H1 (cell line): ENCODE data around the gene FANCL. TPM values are rescaled to one million over a fixed set of nuclear protein-coding genes. Genes with fewer than 3 reads are reported as not detected.

Source experiments
- CTCF ChIA-PET: fragments of 300-600 bp; sonication (Branson Sonifier 250); formaldehyde crosslinking; loops from one replicate; lab custom pipeline; 2021; ENCODE audit not compliant: partially characterized antibody; lab: Charles Lee
- POLR2A ChIA-PET: fragments of 300-600 bp; sonication (Branson Sonifier 250); formaldehyde crosslinking; loops from one replicate; lab custom pipeline; 2021; ENCODE audit warnings: inconsistent platforms; ENCODE audit not compliant: partially characterized antibody; lab: Charles Lee
- DNase-seq, 2 experiments: peaks; one replicate each; pipeline versions ENCODE4 v3.0.0 to v3.0.0-alpha.2; 2010 to 2022; ENCODE audit warnings: low spot score in 2 of 2, low read depth in 1 of 2, mixed read lengths in 1 of 2
- FAIRE-seq: peaks from 2 replicates; lab custom pipeline; 2011; peaks lifted over from hg19 to GRCh38; lab: Jason Lieb, UNC
- H2AFZ ChIP-seq: 2 replicates; pipeline ENCODE4 v1.8.1; 2012; ENCODE audit warnings: low read length, inconsistent platforms
- H2AK5ac ChIP-seq: 2 replicates; pipeline ENCODE4 v1.6.1; 2013; ENCODE audit warnings: low read depth, low read length
- H2BK120ac ChIP-seq: replicated peaks from 2 replicates; pipeline ENCODE3; 2013; ENCODE audit warnings: low read depth, low read length, inconsistent platforms
- H2BK12ac ChIP-seq: 2 replicates; pipeline ENCODE4 v1.6.1; 2013; ENCODE audit warnings: low read depth, low read length
- H2BK15ac ChIP-seq: 2 replicates; pipeline ENCODE4 v1.6.1; 2013; ENCODE audit warnings: low read length
- H2BK20ac ChIP-seq: 2 replicates; pipeline ENCODE4 v1.6.1; 2013; ENCODE audit warnings: low read length
- H2BK5ac ChIP-seq: 2 replicates; pipeline ENCODE4 v1.6.1; 2013; ENCODE audit warnings: low read depth, low read length
- H3K14ac ChIP-seq: 2 replicates; pipeline ENCODE4 v1.6.1; 2013; ENCODE audit warnings: inconsistent platforms; ENCODE audit not compliant: insufficient read length
- H3K18ac ChIP-seq: 2 replicates; pipeline ENCODE4 v1.6.1; 2013; ENCODE audit warnings: low read length; ENCODE audit errors: extremely low read depth
- H3K23ac ChIP-seq: 2 replicates; pipeline ENCODE4 v1.6.1; 2013; ENCODE audit warnings: inconsistent platforms; ENCODE audit not compliant: insufficient read length
- H3K23me2 ChIP-seq: 2 replicates; pipeline ENCODE4 v1.6.1; 2013; ENCODE audit warnings: low read depth, low read length
- H3K27ac ChIP-seq: 2 replicates; pipeline ENCODE4 v1.6.1; 2011; ENCODE audit warnings: low read depth, low read length, inconsistent platforms
- H3K27me3 ChIP-seq, 4 experiments: replicated peaks in 1 of 4; 1 replicate in 1 of 4; 2 replicates in 3 of 4; pipeline versions ENCODE4 v1.6.1 to v1.8.1; 2011 to 2013; ENCODE audit warnings: low read length in 3 of 4, mild to moderate bottlenecking in 3 of 4, inconsistent platforms in 2 of 4, mixed read lengths in 2 of 4, moderate library complexity in 1 of 4; ENCODE audit not compliant: control insufficient read depth in 3 of 4, insufficient read depth in 3 of 4; ENCODE audit errors: extremely low read depth in 1 of 4
- H3K36me3 ChIP-seq, 4 experiments: 2 replicates each; pipeline versions ENCODE4 v1.6.1 to v1.8.1; 2011 to 2013; ENCODE audit warnings: mild to moderate bottlenecking in 4 of 4, low read length in 3 of 4, moderate library complexity in 2 of 4, control low read depth in 1 of 4, inconsistent platforms in 1 of 4; ENCODE audit not compliant: insufficient read depth in 4 of 4, control insufficient read depth in 2 of 4
- H3K4ac ChIP-seq: replicated peaks from 2 replicates; pipeline ENCODE3; 2013; ENCODE audit warnings: low read length, low read depth, mixed read lengths, inconsistent platforms; ENCODE audit not compliant: insufficient read length
- H3K4me1 ChIP-seq, 4 experiments: replicated peaks in 1 of 4; 1 replicate in 1 of 4; 2 replicates in 3 of 4; pipeline versions ENCODE4 v1.6.1 to v1.8.1; 2011 to 2013; ENCODE audit warnings: low read length in 3 of 4, inconsistent platforms in 2 of 4, mixed read lengths in 1 of 4; ENCODE audit not compliant: insufficient read depth in 4 of 4, control insufficient read depth in 3 of 4
- H3K4me2 ChIP-seq, 2 experiments: 2 replicates each; pipeline versions ENCODE4 v1.6.1 to v1.8.1; 2011 to 2013; ENCODE audit warnings: low read depth in 2 of 2, low read length in 2 of 2, control low read depth in 1 of 2, inconsistent platforms in 1 of 2, mild to moderate bottlenecking in 1 of 2; ENCODE audit not compliant: insufficient read depth in 1 of 2
- H3K4me3 ChIP-seq, 4 experiments: fragments of 200-600, 300-600 bp in 1 of 4; sonication (generic), shearing (Covaris generic), sonication (Bioruptor Twin) in 1 of 4; 2 replicates each; pipeline versions ENCODE4 v1.5.1 to v1.8.1; 2011 to 2016; ENCODE audit warnings: low read length in 4 of 4, low read depth in 3 of 4, control low read depth in 2 of 4, inconsistent platforms in 2 of 4, mild to moderate bottlenecking in 2 of 4, mixed read lengths in 1 of 4, moderate library complexity in 1 of 4; ENCODE audit not compliant: insufficient read depth in 2 of 4; ENCODE audit errors: extremely low read depth in 1 of 4
- H3K56ac ChIP-seq: replicated peaks from 2 replicates; pipeline ENCODE3; 2013; ENCODE audit warnings: low read depth, mild to moderate bottlenecking, mixed read lengths, low read length, inconsistent platforms; ENCODE audit not compliant: insufficient read length
- H3K79me1 ChIP-seq: 2 replicates; pipeline ENCODE4 v1.6.1; 2013; ENCODE audit warnings: low read depth, low read length, control low read depth
- H3K79me2 ChIP-seq, 2 experiments: 2 replicates each; pipeline versions ENCODE4 v1.6.1 to v1.8.1; 2012 to 2013; ENCODE audit warnings: low read length in 2 of 2, mild to moderate bottlenecking in 2 of 2, inconsistent platforms in 1 of 2; ENCODE audit not compliant: insufficient read depth in 2 of 2, control insufficient read depth in 1 of 2
- H3K9ac ChIP-seq, 4 experiments: replicated peaks in 1 of 4; 1 replicate in 1 of 4; 2 replicates in 3 of 4; pipeline versions ENCODE4 v1.6.1 to v1.8.1; 2011 to 2013; ENCODE audit warnings: low read depth in 3 of 4, low read length in 3 of 4, control low read depth in 2 of 4, mild to moderate bottlenecking in 2 of 4, moderate library complexity in 2 of 4, inconsistent platforms in 1 of 4; ENCODE audit errors: extremely low read depth in 1 of 4
- H3K9me3 ChIP-seq, 2 experiments: 2 replicates each; pipeline versions ENCODE4 v1.6.1 to v1.8.1; 2012 to 2013; ENCODE audit warnings: mild to moderate bottlenecking in 2 of 2, moderate library complexity in 2 of 2, control low read depth in 1 of 2, inconsistent platforms in 1 of 2, low read depth in 1 of 2, low read length in 1 of 2, mixed read lengths in 1 of 2; ENCODE audit not compliant: insufficient read depth in 2 of 2
- H4K20me1 ChIP-seq, 2 experiments: replicated peaks in 1 of 2; 2 replicates each; pipeline versions ENCODE3 to v1.8.1; 2011 to 2013; ENCODE audit warnings: inconsistent platforms in 2 of 2, low read length in 2 of 2, mild to moderate bottlenecking in 1 of 2; ENCODE audit not compliant: insufficient read depth in 2 of 2, control insufficient read depth in 1 of 2
- H4K5ac ChIP-seq: 2 replicates; pipeline ENCODE4 v1.6.1; 2013; ENCODE audit warnings: low read length, low read depth, mixed read lengths, inconsistent platforms; ENCODE audit not compliant: insufficient read length
- H4K8ac ChIP-seq: 2 replicates; pipeline ENCODE4 v1.8.0; 2013; ENCODE audit warnings: mild to moderate bottlenecking, moderate library complexity, low read length, inconsistent platforms; ENCODE audit not compliant: insufficient read depth; ENCODE audit errors: extremely low read depth
- H4K91ac ChIP-seq: replicated peaks from 2 replicates; pipeline ENCODE3; 2013; ENCODE audit warnings: low read length, mixed read lengths, inconsistent platforms; ENCODE audit not compliant: insufficient read length
- CBX8 ChIP-seq: fragments of 300-800, 300-1000 bp; sonication (generic); IDR thresholded peaks from 2 replicates; pipeline ENCODE4 v1.7.1; 2016; ENCODE audit warnings: low read depth, low read length, borderline replicate concordance
- CHD2 ChIP-seq: IDR thresholded peaks from 2 replicates; pipeline ENCODE4 v1.6.1; 2012; ENCODE audit warnings: low read length, improper control_type of control experiment
- CREB1 ChIP-seq: IDR thresholded peaks from 2 replicates; pipeline ENCODE4 v1.6.1; 2012; ENCODE audit warnings: inconsistent platforms
- NRF1 ChIP-seq: IDR thresholded peaks from 2 replicates; pipeline ENCODE4 v1.6.1; 2011; ENCODE audit warnings: mild to moderate bottlenecking, low read depth, low read length, improper control_type of control experiment
- RFX5 ChIP-seq: IDR thresholded peaks from 2 replicates; pipeline ENCODE4 v1.6.1; 2011; ENCODE audit warnings: low read depth, low read length, improper control_type of control experiment, borderline replicate concordance
- SIN3A ChIP-seq, 2 experiments: IDR thresholded peaks in 1 of 2; conservative IDR thresholded peaks in 1 of 2; 2 replicates each; pipeline ENCODE4 v1.6.1; 2011 to 2012; ENCODE audit warnings: low read length in 2 of 2, improper control_type of control experiment in 1 of 2, low read depth in 1 of 2, mild to moderate bottlenecking in 1 of 2
- SP2 ChIP-seq: IDR thresholded peaks from 2 replicates; pipeline ENCODE4 v1.6.1; 2012; ENCODE audit warnings: mild to moderate bottlenecking, low read length, inconsistent platforms
- SRF ChIP-seq: IDR thresholded peaks from 2 replicates; pipeline ENCODE4 v1.6.1; 2011; ENCODE audit warnings: mild to moderate bottlenecking, low read depth, low read length, moderate library complexity
- TAF7 ChIP-seq: optimal IDR thresholded peaks from 2 replicates; pipeline ENCODE3; 2011; ENCODE audit warnings: low read depth, mild to moderate bottlenecking, inconsistent platforms, low read length, moderate library complexity, borderline replicate concordance
- YY1 ChIP-seq: IDR thresholded peaks from 2 replicates; pipeline ENCODE4 v1.6.1; 2011; ENCODE audit warnings: low read depth, mild to moderate bottlenecking, low read length
- ZNF274 ChIP-seq: IDR thresholded peaks from 2 replicates; pipeline ENCODE4 v1.7.0; 2012; ENCODE audit warnings: low read length, borderline replicate concordance; ENCODE audit errors: extremely low read depth
- WGBS, 2 experiments: shearing (Covaris generic) in 1 of 2; methylation state at CpG; one replicate each; pipeline versions ENCODE4 v1.1.6 to v1.1.7; 2013 to 2015; ENCODE audit warnings: low lambda C conversion rate in 2 of 2, mixed read lengths in 2 of 2, inconsistent platforms in 1 of 2, low coverage in 1 of 2, missing lambda C conversion rate in 1 of 2; ENCODE audit not compliant: insufficient replicate concordance in 2 of 2, insufficient coverage in 1 of 2, insufficient read length in 1 of 2; ENCODE audit errors: extremely low coverage in 1 of 2, missing lambda C conversion rate in 1 of 2; 5-methylcytosine and 5-hydroxymethylcytosine counted together
- polyA plus RNA-seq, 7 experiments: library from polyadenylated mRNA; depleted of rRNA in 3 of 7; stranded (reverse) in 5 of 7; unstranded in 2 of 7; fragments of >200 nt in 5 of 7; fragments of 200-250 nt in 2 of 7; gene quantifications; 1 replicate in 5 of 7; 2 replicates in 1 of 7; 4 replicates in 1 of 7; pipeline versions ENCODE4 v1.2.1 to v1.2.3, GENCODE V29; 2011 to 2013; ENCODE audit warnings: missing spikeins in 2 of 7, mixed read lengths in 2 of 7
- total RNA-seq: library from RNA; stranded (reverse); fragmentation: NEBNext Ultra II Directional; extraction: Animal tissue kit (Norgen Biotek cat#: 25700); gene quantifications from 2 replicates; pipeline ENCODE4 v1.2.1, GENCODE V29; 2021
- TF ChIP-seq, protein P1 (sequence below): IDR thresholded peaks from 2 replicates; pipeline ENCODE4 v1.6.1; 2011; ENCODE audit warnings: low read depth, mild to moderate bottlenecking, low read length; ENCODE audit not compliant: insufficient read depth

The FANCL gene
- total and polyA plus RNA-seq, 2 of the 8 experiments (the other 6 are each of a cell fraction or from before 2014, with no cell fraction given): 38.7 to 55.9 TPM

DNA sequence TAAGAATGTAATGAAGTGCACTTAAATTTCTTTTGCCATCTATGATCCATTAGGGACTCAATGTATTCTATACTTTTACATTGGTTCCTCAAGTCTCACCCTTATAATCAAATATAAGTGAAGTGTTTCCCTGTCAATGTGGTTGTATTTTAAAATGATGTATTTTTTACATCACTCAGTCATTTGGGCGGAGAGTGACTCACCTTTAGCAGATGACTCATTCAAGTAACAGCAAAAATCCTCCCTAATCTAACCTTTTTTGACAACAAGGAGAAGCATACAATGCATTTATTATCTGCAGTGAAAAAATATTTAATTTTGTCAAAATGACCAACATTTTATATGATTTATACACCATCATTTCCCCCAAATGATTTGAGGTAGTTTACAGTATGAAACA is 94.4 kb downstream of the FANCL start:
- no peaks in the 10 kb centered on the region for H3K9me3 ChIP-seq
- no peak overlapping the region for H2BK20ac ChIP-seq
- H2BK5ac ChIP-seq: no peak overlapping the region
- no peak overlapping the region for H3K18ac ChIP-seq
- H4K5ac ChIP-seq: no peak overlapping the region
- H2BK15ac ChIP-seq: no peak overlapping the region
- FAIRE-seq (no peak), DNase-seq (no peak)
- no peak overlapping the region for H3K9ac ChIP-seq
- no peak overlapping the region for H4K91ac ChIP-seq
- no peak overlapping the region for H3K27ac ChIP-seq
- H2BK12ac ChIP-seq: no peak overlapping the region
- H2AK5ac ChIP-seq: no peak overlapping the region
- CTCF ChIA-PET: no interaction called here
- no peak overlapping the region for H3K4ac ChIP-seq
- 88% methylated on average over 1 of the region's 1 CpG; no CpG with 5 or more reads in 1 of the 2 experiments for WGBS, 2 experiments
- no peaks in the 10 kb centered on the region for H4K20me1 ChIP-seq
- H3K23ac ChIP-seq: no peak overlapping the region
- no peaks in the 10 kb centered on the region for H3K79me1 ChIP-seq
- no peaks in the 10 kb centered on the region for H3K23me2 ChIP-seq
- no peak overlapping the region for H3K56ac ChIP-seq
- peaks cover 0 to under 1% (median 0%) of the 10 kb centered on the region in 4 experiments; a peak in 1 of 8 replicates for H3K36me3 ChIP-seq
- no peak overlapping the region for H3K4me3 ChIP-seq
- POLR2A ChIA-PET: no interaction called here
- H4K8ac ChIP-seq: no peak overlapping the region
- H3K79me2 ChIP-seq: no peaks in the 10 kb centered on the region
- no peak overlapping the region for H3K14ac ChIP-seq
- H3K4me2 ChIP-seq: no peak overlapping the region
- H3K4me1 ChIP-seq: no peaks in the 10 kb centered on the region
- H2AFZ ChIP-seq: no peak overlapping the region
- no peak overlapping the region for H2BK120ac ChIP-seq
- no peaks in the 10 kb centered on the region for H3K27me3 ChIP-seq
- TF ChIP-seq SIN3A (conservative IDR thresholded peaks at IDR 0.05 in 1 of 2, IDR thresholded peaks at IDR 0.05 in 1 of 2; ENCODE audit: low read depth in 1 of 2, low read length in 2 of 2) (no peak), SRF (no peak), TAF7 (no peak), ZNF274 (no peak), NRF1 (no peak), RFX5 (no peak), CREB1 (no peak), SP2 (no peak), CBX8 (no peak), YY1 (no peak), CHD2 (no peak)
- TF ChIP-seq, protein P1, sequence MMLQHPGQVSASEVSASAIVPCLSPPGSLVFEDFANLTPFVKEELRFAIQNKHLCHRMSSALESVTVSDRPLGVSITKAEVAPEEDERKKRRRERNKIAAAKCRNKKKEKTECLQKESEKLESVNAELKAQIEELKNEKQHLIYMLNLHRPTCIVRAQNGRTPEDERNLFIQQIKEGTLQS: no peak
